ENCODE measurements around the gene APBA2.

GRCh38 chr15:28868744-28869345 lies 16.9 kb upstream of the APBA2 start:
- TF ChIP-seq CTCF (IDR thresholded peaks at IDR 0.05) (no peak), POLR2A (IDR thresholded peaks at IDR 0.05) (no peak), EP300 (IDR thresholded peaks at IDR 0.05) (no peak)

All from sigmoid colon (tissue), 4 donors.